HL-60 (cell line): ENCODE measurements around the gene SLC40A1.

ENCODE experiments used
- GABPA ChIP-seq: IDR thresholded peaks from 2 replicates; pipeline ENCODE4 v1.6.1; 2012; ENCODE audit warnings: low read depth
- POLR2AphosphoS5 ChIP-seq: IDR thresholded peaks from 2 replicates; pipeline ENCODE4 v1.6.1; 2012; ENCODE audit warnings: low read depth
- REST ChIP-seq: IDR thresholded peaks from 2 replicates; pipeline ENCODE4 v1.6.1; 2012; ENCODE audit warnings: low read depth; ENCODE audit not compliant: insufficient replicate concordance
- SPI1 ChIP-seq: IDR thresholded peaks from 2 replicates; pipeline ENCODE4 v1.6.1; 2012; ENCODE audit warnings: low read depth, mild to moderate bottlenecking, borderline replicate concordance
- TF ChIP-seq, protein P1 (sequence below): IDR thresholded peaks from one replicate; pipeline ENCODE4 v1.5.1; 2011; ENCODE audit warnings: low read length, control low read depth, inconsistent platforms; ENCODE audit not compliant: insufficient read depth

DNA sequence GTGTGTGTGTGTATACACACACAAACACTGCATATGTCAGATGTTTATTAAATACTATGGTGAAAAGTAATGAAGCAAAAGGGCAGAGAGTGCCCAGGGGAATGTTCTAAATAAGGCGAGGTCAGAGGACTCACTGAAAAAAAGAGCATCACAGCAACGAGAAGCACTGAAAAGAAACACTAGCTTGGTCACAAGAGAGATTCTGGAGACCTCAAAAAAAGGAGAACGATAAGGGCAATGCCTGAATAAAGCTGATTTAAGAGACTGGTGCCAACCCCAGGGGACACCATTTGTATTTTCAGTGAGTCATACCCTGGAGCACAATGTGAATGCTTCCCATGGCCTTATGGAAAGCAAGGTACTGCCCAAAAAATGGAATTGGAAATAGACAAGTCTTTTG is 14.5 kb downstream of the SLC40A1 start:
- TF ChIP-seq, protein P1, sequence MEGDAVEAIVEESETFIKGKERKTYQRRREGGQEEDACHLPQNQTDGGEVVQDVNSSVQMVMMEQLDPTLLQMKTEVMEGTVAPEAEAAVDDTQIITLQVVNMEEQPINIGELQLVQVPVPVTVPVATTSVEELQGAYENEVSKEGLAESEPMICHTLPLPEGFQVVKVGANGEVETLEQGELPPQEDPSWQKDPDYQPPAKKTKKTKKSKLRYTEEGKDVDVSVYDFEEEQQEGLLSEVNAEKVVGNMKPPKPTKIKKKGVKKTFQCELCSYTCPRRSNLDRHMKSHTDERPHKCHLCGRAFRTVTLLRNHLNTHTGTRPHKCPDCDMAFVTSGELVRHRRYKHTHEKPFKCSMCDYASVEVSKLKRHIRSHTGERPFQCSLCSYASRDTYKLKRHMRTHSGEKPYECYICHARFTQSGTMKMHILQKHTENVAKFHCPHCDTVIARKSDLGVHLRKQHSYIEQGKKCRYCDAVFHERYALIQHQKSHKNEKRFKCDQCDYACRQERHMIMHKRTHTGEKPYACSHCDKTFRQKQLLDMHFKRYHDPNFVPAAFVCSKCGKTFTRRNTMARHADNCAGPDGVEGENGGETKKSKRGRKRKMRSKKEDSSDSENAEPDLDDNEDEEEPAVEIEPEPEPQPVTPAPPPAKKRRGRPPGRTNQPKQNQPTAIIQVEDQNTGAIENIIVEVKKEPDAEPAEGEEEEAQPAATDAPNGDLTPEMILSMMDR: no peak
- TF ChIP-seq GABPA (no peak), POLR2AphosphoS5 (no peak), REST (no peak), SPI1 (no peak)
